ENCODE results near the gene ANO9.
"Not testable (repeated sequence)": the region's sequence is repeated elsewhere in the genome, so short reads cannot be mapped to it uniquely, and the experiment has no call there.

Gene ANO9

DNA sequence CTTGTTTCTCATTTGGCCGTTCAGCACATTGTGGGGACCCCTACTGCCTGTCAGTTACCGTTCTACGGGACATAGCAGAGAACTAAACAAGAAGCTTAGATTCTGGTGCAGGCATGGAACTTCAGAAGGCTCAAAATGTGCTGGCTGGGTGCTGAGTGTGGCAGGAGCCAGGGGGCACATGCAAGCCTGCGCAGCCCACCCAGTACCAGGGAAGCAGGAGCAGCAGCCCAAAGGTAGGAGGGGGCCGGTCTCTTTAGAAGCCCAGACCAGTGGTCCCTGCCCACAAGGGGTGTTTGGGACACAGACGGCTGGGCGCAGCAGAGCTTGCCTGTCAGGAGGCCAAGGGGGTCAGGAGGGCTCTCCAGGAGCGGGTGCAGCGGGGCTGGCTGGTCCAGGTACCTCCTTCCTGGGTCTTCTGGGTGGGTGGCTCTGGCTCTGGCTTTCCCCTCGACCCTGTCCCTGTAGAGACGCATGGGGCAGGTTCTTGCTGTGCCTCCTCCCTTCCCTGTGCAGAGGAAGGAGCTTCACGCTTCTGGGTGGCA, 10.5 kb upstream of the ANO9 start:
- DNase-seq (ENCODE audit: low read depth), result no peak

DNA sequence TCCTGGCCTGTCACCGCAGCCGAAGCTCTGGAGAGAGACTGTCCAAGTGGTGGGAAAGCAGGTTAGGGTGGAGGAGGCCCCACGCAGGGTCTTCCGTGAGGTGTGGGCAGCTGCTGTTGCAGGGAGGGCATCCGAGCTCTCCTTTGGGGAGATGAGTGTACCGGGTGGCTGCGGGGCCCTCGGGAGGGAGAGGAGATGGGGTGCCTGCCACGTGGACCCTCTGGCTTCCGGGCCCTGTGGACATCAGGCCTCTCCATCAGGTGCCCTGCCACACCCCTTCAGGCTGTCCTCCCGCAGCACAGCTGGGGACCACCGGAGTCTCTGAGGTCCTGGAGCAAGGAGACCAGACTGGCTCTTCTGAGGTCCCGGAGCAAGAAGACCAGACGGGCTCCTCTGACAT, 9.9 kb upstream of the ANO9 start:
- no peak for DNase-seq (ENCODE audit: low read depth)

DNA sequence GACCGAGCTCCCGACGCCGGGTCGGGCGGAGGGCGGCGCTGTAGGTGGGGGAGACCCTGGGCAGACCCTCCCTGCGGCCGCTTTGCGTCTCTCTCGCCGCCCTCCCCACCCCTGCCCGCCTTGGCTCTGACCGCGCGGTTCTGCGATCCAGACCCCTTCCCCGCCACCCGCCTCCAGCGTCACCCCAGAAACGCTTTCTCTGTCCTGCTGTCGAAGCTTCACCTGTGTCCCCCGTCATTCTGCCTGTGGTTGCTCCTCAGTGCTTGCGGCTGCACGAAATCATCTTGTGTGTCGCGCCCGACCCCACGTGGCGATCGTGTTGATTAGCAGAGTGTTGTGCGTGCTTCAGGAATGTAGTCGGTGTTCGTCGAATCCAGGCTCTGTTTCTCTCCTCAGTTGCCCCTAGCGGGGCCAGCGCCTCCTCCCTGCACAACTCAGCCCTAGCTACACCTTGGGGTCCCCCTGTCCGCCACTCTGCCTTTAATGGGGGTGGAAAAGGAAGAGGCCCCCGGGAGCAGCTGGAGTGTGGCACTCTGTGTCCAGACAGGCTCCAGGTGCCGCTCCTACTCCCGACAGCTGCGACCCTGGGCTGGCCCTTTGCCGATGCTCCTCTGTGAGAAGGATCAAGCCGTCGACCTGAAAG, 9.1 kb upstream of the ANO9 start:
- DNase-seq (ENCODE audit: low read depth), result peak; percentile 57

GRCh38 chr11:449889-450808, 8.3 kb upstream of the ANO9 start, which contains the start of gene PTDSS2:
TSS of gene PTDSS2 (plus strand) at chr11:450279. CDS start at chr11:450456, 177 bp downstream.
- peak; percentile 94 for DNase-seq (ENCODE audit: low read depth)

- peak; percentile 97 for DNase-seq (ENCODE audit: low read depth)
These were observed 6.3 kb upstream of the ANO9 start for GRCh38 chr11:447923-448731.

- no peak for DNase-seq (ENCODE audit: low read depth)
These were observed 5.1 kb upstream of the ANO9 start for GRCh38 chr11:446891-447290.

DNA sequence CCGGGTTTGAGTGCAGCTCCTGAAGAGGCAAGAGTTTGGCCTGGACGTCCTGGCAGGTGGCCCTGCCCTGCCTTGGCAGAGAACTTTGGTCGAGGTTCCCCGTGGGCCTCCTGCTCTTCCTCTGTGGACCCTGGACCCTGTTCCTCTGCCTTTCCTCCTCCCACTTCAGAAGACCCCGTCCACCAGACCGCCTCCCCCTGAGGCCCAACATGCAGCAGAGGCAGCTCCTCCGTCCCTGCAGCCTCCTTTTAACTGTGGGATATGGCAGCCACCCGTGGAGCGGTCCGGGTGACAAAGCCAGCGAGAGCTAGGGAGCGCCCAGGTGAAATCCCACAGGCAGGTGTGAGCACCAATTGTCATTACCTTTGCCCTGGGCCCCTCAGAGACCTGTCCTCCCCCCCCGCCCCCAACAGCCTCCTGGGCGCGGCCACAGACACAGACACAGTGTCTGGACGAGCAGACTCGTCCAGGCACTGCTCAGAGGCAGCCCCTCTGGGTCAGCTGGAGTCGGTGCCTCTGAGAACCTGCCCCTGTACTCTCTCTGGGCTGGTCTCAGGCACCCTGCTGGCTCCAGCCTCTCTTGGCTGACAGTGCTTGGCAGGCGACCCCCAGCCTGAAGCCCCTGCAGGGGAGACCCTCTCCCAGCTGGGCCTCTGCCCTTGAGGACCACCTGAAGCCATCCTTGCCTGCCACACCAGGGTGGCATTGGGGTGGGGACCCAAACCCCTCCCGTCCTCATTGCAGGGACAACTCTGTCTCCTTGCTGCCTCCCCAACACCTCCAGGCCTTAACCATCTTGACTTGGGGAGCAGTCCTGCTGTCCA, 4.2 kb upstream of the ANO9 start:
- no peak for DNase-seq (ENCODE audit: low read depth)

DNA sequence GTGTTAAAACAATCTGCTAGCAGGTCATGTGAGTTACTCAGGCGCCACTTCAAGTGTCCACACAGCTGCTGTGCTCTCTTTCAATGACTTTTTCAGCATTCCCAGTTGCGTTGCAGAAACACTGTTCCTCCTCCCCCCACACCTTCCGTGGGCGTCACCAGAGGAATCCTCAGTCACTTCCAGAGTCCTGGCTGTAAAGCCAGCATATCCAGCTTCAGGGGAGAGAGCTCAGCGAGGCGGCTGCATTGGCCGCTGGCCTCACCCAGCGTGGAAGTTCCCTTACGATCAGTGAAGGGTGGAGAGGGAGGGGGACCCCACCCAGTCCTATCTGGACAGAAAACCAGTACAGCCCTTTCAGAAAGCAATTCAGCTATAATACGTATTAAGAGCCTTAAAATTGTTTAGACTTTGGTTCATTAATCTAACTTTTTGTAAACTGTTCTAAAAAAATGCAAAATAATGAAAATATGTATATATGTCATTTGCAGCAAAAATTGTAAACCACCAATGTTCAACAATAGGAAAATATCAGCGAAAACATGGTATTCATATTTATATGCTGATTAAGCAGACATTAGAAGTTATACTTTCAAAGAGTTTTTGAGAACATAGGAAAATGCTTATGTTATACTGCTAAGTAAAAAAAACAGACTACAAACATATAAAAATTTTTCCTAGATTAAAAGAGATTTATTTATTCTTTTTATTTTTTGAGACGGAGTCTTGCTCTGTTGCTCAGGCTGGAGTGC, 2.8 kb upstream of the ANO9 start:
- DNase-seq (ENCODE audit: low read depth), result no peak

DNA sequence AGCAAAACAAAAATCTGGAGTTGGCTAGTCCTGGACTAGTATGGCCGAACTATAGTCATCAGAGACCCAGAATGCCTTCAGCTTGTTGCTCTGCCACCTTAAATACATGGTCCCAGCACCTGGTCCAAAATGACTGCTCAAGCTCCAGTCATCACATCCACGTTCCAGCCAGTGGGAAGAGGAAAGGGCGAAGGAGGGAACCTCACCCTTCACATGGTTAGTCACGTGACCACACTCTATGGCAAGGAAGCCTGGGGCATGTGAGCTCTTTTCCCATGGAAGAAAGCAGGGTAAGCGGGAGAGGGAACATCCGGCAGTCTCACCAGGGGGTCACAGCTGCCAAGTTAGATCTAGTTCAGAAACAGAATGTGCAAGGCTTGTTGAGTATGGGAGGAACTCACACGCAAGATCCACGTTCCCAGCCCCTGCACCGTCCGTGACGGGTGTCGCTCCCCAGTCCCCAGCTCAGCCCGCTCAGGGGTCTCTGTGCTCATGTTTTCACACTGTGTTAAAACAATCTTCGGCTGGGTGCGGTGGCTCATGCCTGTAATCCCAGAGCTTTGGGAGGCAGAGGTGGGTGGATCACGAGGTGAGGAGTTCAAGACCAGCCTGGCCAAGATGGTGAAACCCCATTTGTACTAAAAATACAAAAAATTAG, 1.9 kb upstream of the ANO9 start:
- DNase-seq (ENCODE audit: low read depth), result no peak

GRCh38 chr11:442611-443081, 835 bp upstream of the ANO9 start:
- no peak for DNase-seq (ENCODE audit: low read depth)

DNA sequence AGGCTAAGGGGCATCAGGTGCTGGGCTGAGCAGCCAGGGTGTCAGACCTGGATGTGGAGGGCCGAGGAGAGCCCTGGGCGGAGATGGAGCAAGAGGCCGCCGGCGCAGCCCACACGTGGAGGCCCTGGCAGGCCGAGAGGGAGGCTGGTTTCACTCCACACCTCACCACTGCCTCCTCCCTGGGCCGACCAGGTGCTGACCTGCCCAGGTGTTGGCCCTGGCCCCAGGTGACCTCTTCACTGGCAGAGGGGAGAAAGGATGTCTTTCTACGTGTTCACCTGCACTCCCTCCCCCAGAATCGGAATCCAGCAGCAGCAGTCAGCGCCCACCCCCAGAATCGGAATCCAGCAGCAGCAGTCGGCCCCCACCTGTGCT, 781 bp downstream of the ANO9 start:
- DNase-seq (ENCODE audit: low read depth), result no peak

GRCh38 chr11:440065-441042, 1.5 kb downstream of the ANO9 start:
- no peak for DNase-seq (ENCODE audit: low read depth)

DNA sequence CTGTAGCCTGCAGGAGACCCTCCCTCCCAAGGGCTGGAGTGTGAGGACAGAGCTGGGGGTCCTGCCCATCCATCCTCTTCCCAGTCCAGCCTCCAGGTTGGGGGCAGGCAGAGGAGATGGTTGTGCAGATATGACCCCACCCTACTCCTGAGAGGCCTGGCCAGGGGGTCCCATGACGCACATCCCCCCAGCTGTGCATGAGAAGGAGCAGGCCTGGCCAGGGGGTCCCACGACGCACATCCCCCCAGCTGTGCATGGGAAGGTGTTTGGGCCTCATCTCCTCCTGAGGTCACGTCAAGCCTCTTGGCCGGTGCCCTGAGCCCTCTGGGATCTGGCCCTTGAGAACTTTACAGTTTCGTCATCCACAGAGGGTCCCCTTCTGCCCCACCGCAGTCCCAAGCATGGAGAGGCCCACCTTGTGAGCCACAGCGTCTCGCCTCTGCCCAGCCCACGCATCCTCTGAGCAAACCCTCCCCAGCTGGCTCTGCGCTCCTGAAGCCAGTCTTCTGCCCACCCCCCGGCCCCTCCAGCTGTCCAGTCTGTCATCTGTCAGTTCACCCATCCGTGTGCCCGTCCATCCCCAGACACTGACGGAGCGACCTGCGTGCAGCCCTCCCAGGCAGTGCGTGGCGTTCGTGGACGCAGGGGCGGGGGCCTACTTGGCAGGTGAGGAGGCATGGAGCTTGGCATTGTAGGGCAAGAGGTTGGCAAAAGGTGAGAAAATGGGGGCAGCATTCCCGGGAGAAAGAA, 2.3 kb downstream of the ANO9 start:
- DNase-seq (ENCODE audit: low read depth), result no peak

- DNase-seq (ENCODE audit: low read depth), result no peak
These were observed 3.5 kb downstream of the ANO9 start for GRCh38 chr11:438101-438844.

DNA sequence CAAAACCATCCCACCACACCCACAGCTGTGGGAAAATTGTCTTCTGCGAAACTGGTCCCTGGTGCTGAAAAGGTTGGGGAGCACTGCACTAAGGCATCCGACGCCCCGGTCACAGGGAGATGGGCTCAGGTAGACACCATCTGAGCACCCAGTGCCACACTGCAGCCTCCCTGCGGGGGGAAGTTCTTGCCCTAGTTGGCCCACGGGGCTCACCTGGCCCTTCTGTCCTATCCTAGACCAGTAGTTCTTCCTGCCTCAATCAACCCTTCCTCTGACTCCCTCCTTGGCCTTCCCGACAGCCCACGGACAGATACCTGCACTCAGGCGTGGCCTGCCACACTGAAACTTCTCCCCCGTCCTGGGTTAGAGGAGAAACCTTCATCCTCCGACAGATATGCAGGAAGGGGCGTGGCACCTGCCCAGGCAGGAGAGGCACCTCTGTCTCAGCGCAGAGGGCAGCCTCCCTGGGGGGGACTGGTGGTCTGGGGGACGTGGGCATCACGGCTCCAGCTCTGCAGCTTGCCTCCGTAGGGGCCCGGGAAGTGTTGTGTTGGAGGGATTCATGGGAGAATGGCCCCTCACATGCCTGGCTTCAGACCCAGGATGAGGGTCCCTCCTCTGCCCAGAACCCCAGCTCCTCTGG, 4.5 kb downstream of the ANO9 start:
- DNase-seq (ENCODE audit: low read depth), result no peak

DNA sequence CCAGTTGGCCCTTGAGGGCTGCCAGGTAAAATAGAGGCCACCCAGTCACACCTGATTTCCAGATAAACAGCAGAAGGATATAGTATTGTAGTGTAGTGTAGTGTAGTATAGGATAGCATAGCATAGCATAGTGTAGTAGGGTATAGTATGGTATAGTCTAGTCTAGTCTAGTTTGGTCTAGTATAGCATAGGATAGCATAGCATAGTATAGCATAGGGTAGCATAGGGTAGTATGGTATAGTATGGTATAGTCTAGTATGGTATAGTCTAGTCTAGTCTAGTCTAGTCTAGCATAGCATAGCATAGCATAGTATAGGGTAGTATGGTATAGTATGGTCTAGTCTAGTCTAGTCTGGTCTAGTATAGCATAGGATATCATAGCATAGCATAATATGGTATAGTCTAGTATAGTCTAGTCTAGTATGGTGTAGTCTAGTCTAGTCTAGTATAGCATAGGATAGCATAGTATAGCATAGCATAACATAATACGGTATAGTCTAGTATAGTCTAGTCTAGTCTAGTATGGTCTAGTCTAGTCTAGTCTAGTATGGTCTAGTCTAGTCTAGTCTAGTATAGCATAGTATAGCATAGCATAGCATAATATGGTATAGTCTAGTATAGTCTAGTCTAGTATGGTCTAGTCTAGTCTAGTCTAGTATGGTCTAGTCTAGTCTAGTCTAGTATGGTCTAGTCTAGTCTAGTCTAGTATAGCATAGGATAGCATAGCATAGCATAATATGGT, 6.6 kb downstream of the ANO9 start:
- not testable (repeated sequence) for DNase-seq (ENCODE audit: low read depth)
